Prostate gland (tissue), 2 donors: ENCODE data around the gene TOR1A. TPM values are rescaled to one million over a fixed set of nuclear protein-coding genes. Genes with fewer than 3 reads are reported as not detected.

Source experiments
- DNase-seq: peaks from one replicate; pipeline ENCODE4 v3.0.0-alpha.2; 2019; ENCODE audit warnings: low spot score
- H3K27ac ChIP-seq, 2 donors: fragments of 200-600 bp; sonication (generic); 2 replicates each; pipeline ENCODE4 v1.5.1; 2017 to 2019
- H3K27me3 ChIP-seq: fragments of 200-600 bp; sonication (generic); replicated peaks from 2 replicates; pipeline ENCODE4 v1.5.1; 2019; ENCODE audit not compliant: insufficient read depth
- H3K36me3 ChIP-seq, 2 donors: fragments of 200-600 bp; sonication (generic); 1 replicate in 1 of 2; 2 replicates in 1 of 2; pipeline versions ENCODE4 v1.5.1 to v1.8.1; 2017 to 2019
- H3K4me1 ChIP-seq: fragments of 200-600 bp; sonication (generic); replicated peaks from 2 replicates; pipeline ENCODE4 v1.5.1; 2019
- H3K4me3 ChIP-seq, 2 donors: fragments of 200-600 bp; sonication (generic); 2 replicates each; pipeline ENCODE4 v1.5.1; 2017 to 2019
- H3K9me3 ChIP-seq: fragments of 200-600 bp; sonication (generic); 2 replicates; pipeline ENCODE4 v1.5.1; 2017
- CTCF ChIP-seq, 4 experiments: fragments of 200-600 bp in 2 of 4; fragments of 450-650 bp in 2 of 4; sonication (generic) in 2 of 4; IDR thresholded peaks; 1 replicate in 3 of 4; 2 replicates in 1 of 4; pipeline ENCODE4 v1.5.1; 2016 to 2019; ENCODE audit warnings: antibody characterized with exemption in 4 of 4, mild to moderate bottlenecking in 2 of 4, moderate library complexity in 2 of 4
- POLR2A ChIP-seq: fragments of 450-650 bp; IDR thresholded peaks from one replicate; pipeline ENCODE4 v1.6.1; 2016; ENCODE audit warnings: antibody characterized with exemption, mild to moderate bottlenecking
- POLR2AphosphoS5 ChIP-seq: sonication (generic); formaldehyde crosslinking; IDR thresholded peaks from one replicate; pipeline ENCODE4 v1.6.1; 2017; ENCODE audit warnings: antibody characterized with exemption
- WGBS: methylation state at CpG from one replicate; pipeline ENCODE4 v1.1.5; 2018; 5-methylcytosine and 5-hydroxymethylcytosine counted together
- intact Hi-C: fragments of 100-400 bp; cut with DNase I; formaldehyde crosslinking; loops from one replicate; pipeline ENCODE4 v1.14.2; 2022
- total RNA-seq, 2 donors: library from RNA; depleted of rRNA; stranded (reverse); fragments of >200 nt; gene quantifications; one replicate each; pipeline ENCODE4 v1.1.0, GENCODE V29; 2016

The TOR1A gene
- total RNA-seq, 2 donors from 2014 or later = 37.1 to 41.2 TPM

GRCh38 chr9:129865668-129866320, 41.9 kb upstream of the TOR1A start:
- H3K36me3 ChIP-seq = peaks cover 0 to 15% of the 10 kb centered on the region in 2 donors
- TF ChIP-seq POLR2AphosphoS5 (no peak), POLR2A (no peak), CTCF (IDR thresholded peaks at IDR 0.05) (no peak)

GRCh38 chr9:129864991-129865647, 41.2 kb upstream of the TOR1A start:
- WGBS = 58% methylated on average over 11 of the region's 11 CpGs
- Histone ChIP-seq H3K27me3 (no peaks in the 10 kb centered on the region), H3K9me3 (no peaks in the 10 kb centered on the region), H3K27ac (no peak overlapping the region), H3K4me1 (no peaks in the 10 kb centered on the region), H3K4me3 (no peak overlapping the region), H3K36me3 (peaks cover 0 to 15% of the 10 kb centered on the region in 2 donors)
- TF ChIP-seq POLR2A (no peak), POLR2AphosphoS5 (no peak)
- no peak for DNase-seq
- intact Hi-C loops = no loop called here

More at GRCh38 chr9:129865668-129866320, 41.9 kb upstream of the TOR1A start:
- Histone ChIP-seq H3K27ac (no peak overlapping the region), H3K4me1 (no peaks in the 10 kb centered on the region), H3K27me3 (no peaks in the 10 kb centered on the region), H3K4me3 (no peak overlapping the region), H3K9me3 (no peaks in the 10 kb centered on the region)
- DNase-seq = no peak
- WGBS = 73% methylated on average over 14 of the region's 14 CpGs
- intact Hi-C loops = no loop called here

GRCh38 chr9:129863059-129863690, 39.2 kb upstream of the TOR1A start:
- H3K27ac ChIP-seq = no peak overlapping the region
- no peak for DNase-seq
- peaks cover 0 to 15% of the 10 kb centered on the region in 2 donors for H3K36me3 ChIP-seq
- no peaks in the 10 kb centered on the region for H3K27me3 ChIP-seq
- WGBS = 70% methylated on average over 14 of the region's 14 CpGs
- no peaks in the 10 kb centered on the region for H3K9me3 ChIP-seq
- no peak overlapping the region for H3K4me3 ChIP-seq
- no peaks in the 10 kb centered on the region for H3K4me1 ChIP-seq
- TF ChIP-seq POLR2A = no peak
- no peak for TF ChIP-seq CTCF (IDR thresholded peaks at IDR 0.05)
- TF ChIP-seq POLR2AphosphoS5 = no peak
- intact Hi-C loops = no loop called here

- DNase-seq = no peak
- 89% methylated on average over 10 of the region's 12 CpGs for WGBS
- Histone ChIP-seq H3K4me1 (no peaks in the 10 kb centered on the region), H3K27me3 (no peaks in the 10 kb centered on the region), H3K27ac (no peak overlapping the region), H3K4me3 (no peak overlapping the region), H3K36me3 (peaks cover 8 to 15% of the 10 kb centered on the region in 2 donors), H3K9me3 (no peaks in the 10 kb centered on the region)
- intact Hi-C loops = no loop called here
- TF ChIP-seq POLR2AphosphoS5 (no peak), POLR2A (no peak), CTCF (IDR thresholded peaks at IDR 0.05) (no peak)
Observed at GRCh38 chr9:129861447-129861827, 37.5 kb upstream of the TOR1A start.

- Histone ChIP-seq H3K4me3 (no peak overlapping the region), H3K4me1 (no peaks in the 10 kb centered on the region), H3K27ac (no peak overlapping the region), H3K36me3 (peaks cover 12 to 15% of the 10 kb centered on the region in 2 donors), H3K9me3 (no peaks in the 10 kb centered on the region), H3K27me3 (no peaks in the 10 kb centered on the region)
- 73% methylated on average over 11 of the region's 11 CpGs for WGBS
- no peak for DNase-seq
- TF ChIP-seq POLR2A (no peak), POLR2AphosphoS5 (no peak), CTCF (IDR thresholded peaks at IDR 0.05) (no peak)
- intact Hi-C loops = no loop called here
Observed at GRCh38 chr9:129860653-129861446, 36.9 kb upstream of the TOR1A start.
